Endodermal cell (in vitro differentiated cells): ENCODE results near the gene NRM. TPM values are rescaled to one million over a fixed set of nuclear protein-coding genes. Genes with fewer than 3 reads are reported as not detected.

ENCODE experiments used
- DNase-seq: peaks from one replicate; pipeline ENCODE4 v3.0.0-alpha.2; 2017
- H3K27ac ChIP-seq: 2 replicates; pipeline ENCODE4 v1.5.1; 2013; ENCODE audit warnings: mild to moderate bottlenecking, low read depth, low read length, moderate library complexity
- H3K27me3 ChIP-seq: 2 replicates; pipeline ENCODE4 v1.6.1; 2013; ENCODE audit warnings: mild to moderate bottlenecking, low read length, moderate library complexity; ENCODE audit not compliant: insufficient read depth, control insufficient read depth, poor library complexity, severe bottlenecking
- H3K36me3 ChIP-seq: 2 replicates; pipeline ENCODE4 v1.7.0; 2013; ENCODE audit warnings: mild to moderate bottlenecking, low read length, moderate library complexity; ENCODE audit not compliant: control insufficient read depth, insufficient read depth
- H3K4me1 ChIP-seq: one replicate; pipeline ENCODE4 v1.7.0; 2013; ENCODE audit warnings: low read length; ENCODE audit not compliant: control insufficient read depth, insufficient read depth
- H3K4me3 ChIP-seq: 2 replicates; pipeline ENCODE4 v1.5.1; 2013; ENCODE audit warnings: mild to moderate bottlenecking, low read length, moderate library complexity
- H3K9ac ChIP-seq: 2 replicates; pipeline ENCODE4 v1.6.1; 2013; ENCODE audit warnings: mild to moderate bottlenecking, low read length, moderate library complexity; ENCODE audit not compliant: poor library complexity, severe bottlenecking; ENCODE audit errors: extremely low read depth
- H3K9me3 ChIP-seq: 2 replicates; pipeline ENCODE4 v1.6.1; 2013; ENCODE audit warnings: mild to moderate bottlenecking, low read length, moderate library complexity; ENCODE audit not compliant: control insufficient read depth
- H3K27ac Mint-ChIP-seq: 2 replicates; pipeline ENCODE4 v1.8.0; 2020; ENCODE audit warnings: mixed read lengths
- H3K27me3 Mint-ChIP-seq: 2 replicates; pipeline ENCODE4 v1.8.0; 2021; ENCODE audit warnings: mild to moderate bottlenecking, mixed read lengths; ENCODE audit not compliant: insufficient read depth
- H3K36me3 Mint-ChIP-seq: 2 replicates; pipeline ENCODE4 v1.8.0; 2020; ENCODE audit warnings: low read depth, mixed read lengths
- H3K4me1 Mint-ChIP-seq: 2 replicates; pipeline ENCODE4 v1.8.0; 2020; ENCODE audit warnings: mixed read lengths
- H3K4me3 Mint-ChIP-seq: 2 replicates; pipeline ENCODE4 v1.8.0; 2020; ENCODE audit warnings: mild to moderate bottlenecking, moderate library complexity, mixed read lengths
- H3K9me3 Mint-ChIP-seq: 2 replicates; pipeline ENCODE4 v1.8.0; 2020; ENCODE audit warnings: mild to moderate bottlenecking, mixed read lengths
- WGBS, 2 experiments: methylation state at CpG; one replicate each; pipeline versions ENCODE4 v1.1.5 to v1.1.7; 2013; ENCODE audit warnings: missing lambda C conversion rate in 2 of 2, mixed read lengths in 1 of 2; ENCODE audit not compliant: insufficient coverage in 1 of 2, insufficient read length in 1 of 2; 5-methylcytosine and 5-hydroxymethylcytosine counted together
- total RNA-seq, 2 donors: library from RNA; stranded (reverse); fragmentation: NEBNext Ultra II Directional in 1 of 2; extraction: Animal tissue kit (Norgen Biotek cat#: 25700) in 1 of 2; gene quantifications; 2 replicates in 1 of 2; 3 replicates in 1 of 2; pipeline ENCODE4 v1.2.1, GENCODE V29; 2021
- TF ChIP-seq, protein P1 (sequence below): fragments of 200-600 bp; sonication (generic); conservative IDR thresholded peaks from 2 replicates; pipeline ENCODE4 v1.5.0; 2021; ENCODE audit warnings: antibody characterized with exemption, mild to moderate bottlenecking

The NRM gene
- total RNA-seq, 2 donors from 2014 or later, result 37.1 TPM

DNA sequence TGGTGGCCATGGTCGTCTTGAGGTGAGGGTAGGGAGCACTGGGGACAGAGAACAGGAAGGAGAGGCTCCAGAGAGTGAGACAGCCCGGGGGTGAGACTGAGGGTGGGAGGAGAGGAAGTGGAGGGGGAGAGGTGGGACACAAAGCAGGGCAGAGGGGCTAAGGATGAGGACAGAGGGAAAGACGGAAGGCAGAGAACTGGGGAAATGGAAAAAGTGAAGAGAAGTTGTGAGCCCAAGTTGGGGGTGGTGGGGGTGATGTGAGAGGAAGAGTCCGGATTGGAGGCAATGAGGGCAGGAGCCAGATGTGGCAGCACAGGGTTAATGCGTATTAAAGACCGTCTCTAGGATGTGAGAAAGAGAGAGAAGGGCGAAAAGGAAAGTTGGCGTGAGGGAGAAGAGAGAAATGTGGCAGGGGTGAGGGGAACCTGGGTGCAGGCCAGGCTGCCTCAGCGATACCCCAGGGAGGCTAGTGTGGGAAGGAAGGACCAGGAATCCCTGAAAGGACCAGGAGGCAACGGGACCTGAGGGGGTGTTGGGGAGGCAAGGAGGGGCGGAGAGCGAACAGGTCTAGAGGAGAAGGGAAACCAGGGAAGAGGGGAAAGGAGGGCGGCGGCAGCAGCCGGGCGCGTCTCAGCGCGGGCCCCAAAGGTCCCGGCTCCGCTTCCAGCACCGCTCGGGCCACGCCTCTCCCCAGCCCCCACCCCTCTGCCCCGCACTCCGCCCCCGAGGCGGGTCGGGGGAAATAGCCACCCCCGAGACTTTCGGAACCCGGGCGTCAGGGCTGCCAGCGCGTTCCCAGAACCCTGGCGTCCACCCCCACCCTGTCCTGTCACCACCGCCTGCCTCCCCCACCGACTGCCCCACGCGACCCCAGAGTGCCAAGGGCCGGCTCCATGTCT lies 4.5 kb downstream of the NRM start, which contains the start of gene PPP1R18:
Gene PPP1R18 (minus strand): TSS at position 637 of the 899 bp plus-strand sequence. CDS start 627 bp downstream, at position 10.
- Histone ChIP-seq H3K36me3 (peaks cover 7% of the 10 kb centered on the region), H3K9me3 (no peaks in the 10 kb centered on the region), H3K27ac (peak within 1 kb of the TSS; percentile 97), H3K4me3 (peak within 1 kb of the TSS; percentile 95), H3K27me3 (no peaks in the 10 kb centered on the region), H3K9ac (peak within 1 kb of the TSS; percentile 66), H3K4me1 (peaks cover 18% of the 10 kb centered on the region)
- Mint-ChIP-seq H3K27me3 (no peaks in the 10 kb centered on the region), H3K4me3 (peak within 1 kb of the TSS; percentile 75), H3K27ac (peak within 1 kb of the TSS; percentile 88), H3K36me3 (peaks cover 12% of the 10 kb centered on the region), H3K9me3 (no peaks in the 10 kb centered on the region), H3K4me1 (peaks cover 66% of the 10 kb centered on the region)
- TF ChIP-seq, protein P1, sequence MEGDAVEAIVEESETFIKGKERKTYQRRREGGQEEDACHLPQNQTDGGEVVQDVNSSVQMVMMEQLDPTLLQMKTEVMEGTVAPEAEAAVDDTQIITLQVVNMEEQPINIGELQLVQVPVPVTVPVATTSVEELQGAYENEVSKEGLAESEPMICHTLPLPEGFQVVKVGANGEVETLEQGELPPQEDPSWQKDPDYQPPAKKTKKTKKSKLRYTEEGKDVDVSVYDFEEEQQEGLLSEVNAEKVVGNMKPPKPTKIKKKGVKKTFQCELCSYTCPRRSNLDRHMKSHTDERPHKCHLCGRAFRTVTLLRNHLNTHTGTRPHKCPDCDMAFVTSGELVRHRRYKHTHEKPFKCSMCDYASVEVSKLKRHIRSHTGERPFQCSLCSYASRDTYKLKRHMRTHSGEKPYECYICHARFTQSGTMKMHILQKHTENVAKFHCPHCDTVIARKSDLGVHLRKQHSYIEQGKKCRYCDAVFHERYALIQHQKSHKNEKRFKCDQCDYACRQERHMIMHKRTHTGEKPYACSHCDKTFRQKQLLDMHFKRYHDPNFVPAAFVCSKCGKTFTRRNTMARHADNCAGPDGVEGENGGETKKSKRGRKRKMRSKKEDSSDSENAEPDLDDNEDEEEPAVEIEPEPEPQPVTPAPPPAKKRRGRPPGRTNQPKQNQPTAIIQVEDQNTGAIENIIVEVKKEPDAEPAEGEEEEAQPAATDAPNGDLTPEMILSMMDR, result no peak
- WGBS, 2 experiments, result 1 to 2% methylated on average over 10 to 41 of the region's 41 CpGs
- DNase-seq, result no peak

DNA sequence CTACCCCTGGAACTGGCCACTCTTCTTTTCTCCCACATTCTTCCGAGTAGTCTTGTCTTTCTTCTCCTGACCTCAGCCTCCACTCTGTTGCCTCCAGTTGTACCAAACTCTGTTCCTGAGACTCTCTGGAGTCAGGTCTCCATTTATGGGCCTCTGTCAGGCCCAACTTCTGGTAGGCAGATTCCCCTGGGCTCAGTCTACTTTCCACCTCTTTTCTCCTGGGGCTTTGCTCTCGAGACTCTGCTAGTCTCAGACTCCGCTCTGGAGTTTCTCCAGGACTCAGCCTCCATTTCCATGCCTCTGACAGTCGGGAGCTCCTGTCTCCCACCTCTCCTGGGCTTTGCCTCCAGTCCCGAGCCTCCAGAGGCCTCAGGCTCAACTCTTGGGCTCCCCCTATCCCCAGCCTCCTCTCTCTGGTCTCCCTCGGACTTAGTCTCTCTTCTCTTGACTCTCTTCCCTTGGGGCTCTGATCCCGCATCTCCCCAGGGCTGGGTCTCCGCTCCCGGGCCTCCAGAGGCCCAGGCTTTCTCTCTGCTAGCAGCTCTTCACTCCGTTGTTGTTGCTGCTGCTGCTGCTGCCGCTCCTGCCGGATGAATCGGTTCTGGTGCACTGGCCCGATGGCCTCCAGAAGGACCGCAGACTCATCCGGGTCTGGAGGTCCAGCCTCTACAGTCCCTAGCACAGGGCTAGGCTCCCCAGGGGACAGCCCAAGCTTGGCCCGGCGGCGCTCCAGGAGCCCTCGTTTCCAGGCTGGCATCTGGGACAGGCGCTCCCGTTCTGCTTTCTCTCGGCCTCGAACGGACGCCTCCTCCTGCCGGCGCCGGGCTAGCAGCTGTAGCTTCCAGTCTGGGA lies 5.4 kb downstream of the NRM start:
- no peaks in the 10 kb centered on the region for H3K9me3 ChIP-seq
- H3K27ac ChIP-seq, result no peak overlapping the region
- H3K36me3 ChIP-seq, result peaks cover 7% of the 10 kb centered on the region
- H3K9ac ChIP-seq, result peak overlapping the region; percentile 66
- WGBS, 2 experiments, result 66 to 69% methylated on average over 21 to 29 of the region's 29 CpGs
- peaks cover 64% of the 10 kb centered on the region for H3K4me1 Mint-ChIP-seq
- peak; percentile 69 for DNase-seq
- TF ChIP-seq, protein P1, result peak; percentile 22
- H3K4me3 ChIP-seq, result peak overlapping the region; percentile 95
- H3K4me3 Mint-ChIP-seq, result peak overlapping the region; percentile 75
- H3K27me3 ChIP-seq, result no peaks in the 10 kb centered on the region
- H3K4me1 ChIP-seq, result peaks cover 18% of the 10 kb centered on the region
- H3K27ac Mint-ChIP-seq, result peak overlapping the region; percentile 39
- no peaks in the 10 kb centered on the region for H3K9me3 Mint-ChIP-seq
- no peaks in the 10 kb centered on the region for H3K27me3 Mint-ChIP-seq
- peaks cover 15% of the 10 kb centered on the region for H3K36me3 Mint-ChIP-seq

DNA sequence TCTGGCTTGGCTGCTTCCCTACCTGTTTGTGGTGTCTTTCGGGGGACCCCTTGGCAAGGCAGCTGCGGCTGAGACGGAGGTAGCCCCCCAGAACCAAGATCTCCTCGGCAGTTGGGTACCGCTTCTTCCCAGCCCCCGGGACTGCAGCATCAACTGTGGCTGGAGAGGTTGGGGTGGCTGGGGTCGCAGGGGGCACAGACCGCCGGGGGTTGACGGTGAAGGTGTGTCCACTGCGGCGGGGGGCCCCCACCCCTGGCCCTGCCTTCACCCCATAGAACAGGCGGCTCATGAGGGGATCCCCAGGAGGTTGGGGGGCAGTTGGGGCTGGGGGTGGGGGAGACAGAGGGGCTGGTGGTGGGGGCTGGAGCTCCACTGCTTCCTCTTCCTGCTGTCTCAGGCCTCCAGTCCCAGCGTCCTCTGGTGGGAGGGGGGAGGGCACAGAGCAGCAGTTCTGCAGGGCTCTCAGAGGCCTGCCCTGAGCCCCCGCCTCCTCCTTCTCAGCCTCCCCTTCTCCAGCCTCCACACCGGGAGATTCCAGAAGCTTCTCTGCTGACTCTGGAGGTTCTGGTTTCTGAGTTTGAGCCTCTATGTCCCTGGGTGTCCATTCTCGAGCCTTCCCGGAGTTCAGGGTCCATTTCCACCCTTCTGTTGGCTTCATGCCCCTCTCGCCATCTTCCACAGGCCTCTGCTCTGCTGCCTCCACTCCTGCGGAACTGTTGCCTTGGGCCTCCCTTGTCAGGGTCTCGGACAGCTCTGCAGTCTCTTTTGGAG lies 6.2 kb downstream of the NRM start:
- H3K27ac Mint-ChIP-seq, result peak overlapping the region; percentile 39
- no peak overlapping the region for H3K27ac ChIP-seq
- peaks cover 63% of the 10 kb centered on the region for H3K4me1 Mint-ChIP-seq
- no peaks in the 10 kb centered on the region for H3K27me3 Mint-ChIP-seq
- no peaks in the 10 kb centered on the region for H3K9me3 Mint-ChIP-seq
- H3K9me3 ChIP-seq, result no peaks in the 10 kb centered on the region
- H3K36me3 Mint-ChIP-seq, result peaks cover 17% of the 10 kb centered on the region
- peaks cover 18% of the 10 kb centered on the region for H3K4me1 ChIP-seq
- peaks cover 13% of the 10 kb centered on the region for H3K36me3 ChIP-seq
- H3K9ac ChIP-seq, result peak overlapping the region; percentile 31
- H3K4me3 ChIP-seq, result peak overlapping the region; percentile 95
- 60 to 70% methylated on average over 7 to 19 of the region's 21 CpGs for WGBS, 2 experiments
- TF ChIP-seq, protein P1, result no peak
- no peak for DNase-seq
- H3K4me3 Mint-ChIP-seq, result peak overlapping the region; percentile 75
- no peaks in the 10 kb centered on the region for H3K27me3 ChIP-seq
